Kasumi-1 (cell line): ENCODE measurements around the gene SMC3.

Experiments
- DNase-seq, 2 experiments: peaks; one replicate each; lab custom pipeline; 2025; lab: John Stamatoyannopoulos, UW

SMC3 gene

DNA sequence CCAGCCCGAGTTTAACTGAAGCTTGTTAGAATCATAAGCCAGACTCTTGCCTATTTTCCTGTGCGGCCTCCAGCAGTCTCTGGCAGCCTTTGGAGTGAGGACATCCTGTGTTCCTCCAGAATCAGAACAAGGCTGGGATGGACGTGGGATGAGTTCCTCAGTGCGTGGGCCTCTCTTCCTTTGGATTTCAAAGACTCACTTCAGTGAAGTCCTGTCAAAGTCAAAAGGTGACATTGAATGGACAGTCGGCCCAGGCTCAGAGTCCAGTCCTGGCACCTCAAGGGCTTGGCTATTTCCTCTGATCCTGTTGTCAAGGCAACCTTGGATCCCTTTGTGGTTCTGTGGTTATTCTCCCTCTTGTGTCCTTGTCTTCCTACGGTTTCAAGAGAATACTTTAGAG lies 21.4 kb upstream of the SMC3 start:
- no peak for DNase-seq

DNA sequence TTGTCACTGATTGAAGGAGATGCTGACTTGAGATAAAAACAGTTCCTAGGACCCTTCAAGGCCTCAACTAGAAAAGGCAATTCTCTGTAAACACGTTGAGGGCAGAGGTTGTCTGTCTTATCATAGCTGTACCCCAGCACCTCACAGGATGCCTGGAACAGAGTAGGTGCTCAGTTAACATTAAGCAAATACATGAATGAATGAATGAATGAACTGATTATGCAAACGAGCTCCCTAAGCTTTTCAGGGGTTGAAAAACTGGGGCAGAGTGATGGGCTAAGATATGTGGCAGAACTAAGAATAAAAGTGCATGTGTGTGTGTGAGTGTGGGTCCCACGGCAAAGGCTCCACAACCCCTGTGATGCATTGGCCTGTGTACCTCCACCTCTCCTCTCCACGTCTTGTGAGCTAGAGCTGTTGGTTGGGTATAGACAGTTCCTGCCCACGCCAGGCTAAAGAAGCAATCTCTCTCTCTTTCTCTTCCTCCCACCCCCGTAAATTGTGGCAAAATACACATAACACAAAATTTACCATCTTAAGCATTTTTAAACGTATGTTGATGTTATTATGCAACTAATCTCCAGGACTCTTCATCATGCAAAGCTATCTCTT lies 20.9 kb upstream of the SMC3 start:
- DNase-seq = no peak

DNA sequence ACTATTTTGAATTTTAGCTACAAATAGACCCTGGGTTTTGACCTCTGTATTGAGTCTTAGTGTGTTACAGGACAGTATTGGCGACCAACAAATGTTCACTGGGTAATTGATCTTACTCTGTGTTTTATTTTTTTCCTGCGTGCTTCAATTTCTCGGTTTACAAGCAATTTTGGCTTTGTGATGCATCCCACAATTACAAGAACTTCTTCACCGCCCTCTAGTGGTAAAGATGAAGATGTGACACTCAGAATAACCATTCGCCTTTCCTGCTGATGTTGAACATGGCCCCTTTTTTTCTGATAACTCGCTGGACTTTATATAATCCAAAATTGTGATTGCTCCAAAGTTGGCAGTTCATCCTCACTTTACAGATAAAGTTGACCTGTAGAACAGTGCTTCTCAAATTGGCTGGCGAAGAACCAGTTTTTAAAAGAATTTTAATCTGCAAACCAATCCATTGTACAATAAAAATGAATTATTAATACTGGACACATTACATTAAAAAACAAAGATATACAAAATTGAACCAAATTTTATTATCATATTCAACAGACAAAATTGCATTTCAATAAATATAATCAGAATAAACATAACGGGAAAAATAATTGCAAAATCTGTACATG lies 20.2 kb upstream of the SMC3 start:
- peak; percentile 89 for DNase-seq

DNA sequence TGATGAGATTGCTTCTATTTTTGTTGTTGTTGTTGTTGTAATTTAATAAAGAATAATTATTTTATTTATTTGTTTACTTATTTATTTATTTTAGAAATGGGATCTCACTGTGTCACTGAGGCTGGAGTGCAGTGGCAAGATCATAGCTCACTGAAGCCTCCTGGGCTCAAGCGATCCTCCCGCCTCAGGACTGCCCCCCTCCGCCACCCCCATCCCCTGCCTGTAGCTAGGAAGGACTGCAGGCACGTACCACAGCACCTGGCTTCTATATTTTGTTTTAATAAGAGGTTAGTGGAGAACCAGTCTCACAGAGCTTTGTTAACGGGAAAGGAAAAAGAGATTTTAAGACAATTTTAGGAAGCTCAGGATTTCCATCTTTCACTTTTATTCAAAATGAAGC lies 19.5 kb upstream of the SMC3 start:
- DNase-seq = no peak

DNA sequence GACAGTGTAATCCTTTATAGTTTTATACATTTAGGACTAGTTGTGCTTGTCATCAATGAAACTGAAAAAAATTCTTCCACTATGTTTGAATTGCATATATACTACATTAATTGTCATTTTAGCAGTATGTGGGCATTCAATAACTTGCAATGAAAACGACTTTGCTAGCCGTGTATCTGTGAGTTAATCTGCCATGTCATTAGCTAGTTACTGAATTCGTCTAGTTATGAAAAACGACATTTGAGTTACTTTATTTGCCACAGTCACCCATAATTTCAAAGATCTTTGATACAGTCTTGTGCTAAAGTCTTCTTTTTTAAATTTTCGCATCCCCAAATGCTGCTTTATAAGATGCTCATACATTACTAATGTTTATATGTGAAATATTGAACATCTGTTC lies 18.3 kb upstream of the SMC3 start:
- no peak for DNase-seq

DNA sequence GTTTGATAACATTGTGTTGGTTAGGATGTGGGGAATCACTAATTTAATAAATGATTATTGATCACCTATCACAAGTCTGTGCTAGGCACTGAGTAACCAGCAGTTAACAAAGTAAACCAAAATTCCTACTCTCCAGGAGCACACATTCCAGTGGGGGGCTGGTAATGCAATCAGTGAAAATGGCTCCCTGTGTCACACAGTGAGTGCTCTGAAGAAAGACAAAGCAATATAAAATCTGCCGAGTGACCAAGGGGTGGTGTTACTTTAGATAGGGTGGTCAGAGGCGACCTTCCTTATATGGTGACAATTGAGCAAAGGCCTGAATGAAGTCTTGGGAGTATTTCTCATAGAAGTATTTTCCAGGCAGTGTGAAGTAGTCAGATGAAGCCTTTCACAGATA lies 13.6 kb upstream of the SMC3 start:
- DNase-seq = no peak

DNA sequence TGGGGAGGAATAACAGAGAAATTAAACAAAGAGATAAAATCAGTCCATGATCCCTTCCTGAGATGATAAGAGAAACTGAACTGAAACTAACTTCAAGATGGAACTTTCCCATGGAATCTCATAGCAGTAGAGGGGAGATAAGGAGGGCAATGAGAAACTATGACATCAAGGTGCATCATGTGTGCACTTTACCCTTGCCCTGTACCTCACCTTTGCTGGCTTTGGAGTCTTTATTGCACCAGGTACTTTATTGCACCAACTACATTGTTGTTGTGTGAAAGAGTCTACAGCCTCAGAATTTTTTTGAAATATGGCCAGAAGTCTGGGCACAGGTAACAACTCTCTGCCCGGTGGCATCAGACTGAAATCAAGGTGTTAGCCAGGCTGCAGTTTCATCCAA lies 11.2 kb upstream of the SMC3 start:
- no peak for DNase-seq

DNA sequence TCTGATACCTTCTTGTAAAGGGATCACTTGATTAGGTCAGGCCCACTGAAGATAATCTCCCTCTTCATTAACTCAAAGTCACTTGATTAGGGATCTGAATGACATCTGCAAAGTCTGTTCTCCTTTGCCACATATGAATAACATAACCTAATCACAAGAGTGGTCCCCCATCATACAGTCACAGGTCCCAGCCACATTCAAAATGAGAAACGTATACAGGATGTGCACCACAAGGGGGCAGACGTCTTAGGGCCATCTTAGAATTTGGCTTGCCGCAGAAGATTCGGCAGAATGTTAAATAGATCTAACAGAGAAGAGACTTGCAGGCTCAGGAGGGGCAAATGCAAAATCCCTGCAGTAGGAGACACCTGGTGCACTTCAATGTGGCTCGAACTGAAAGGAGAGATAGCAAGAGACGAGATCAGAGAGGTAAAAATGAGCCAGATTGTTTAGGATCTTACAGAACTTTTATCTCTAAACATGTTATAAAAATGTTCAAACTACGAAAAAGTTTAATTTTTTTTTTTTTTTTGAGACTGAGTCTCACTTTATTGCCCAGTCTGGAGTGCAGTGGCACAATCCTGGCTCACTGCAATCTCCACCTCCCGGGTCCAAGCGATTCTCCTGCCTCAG lies 10.4 kb upstream of the SMC3 start:
- DNase-seq = peak; percentile 88 to 93

DNA sequence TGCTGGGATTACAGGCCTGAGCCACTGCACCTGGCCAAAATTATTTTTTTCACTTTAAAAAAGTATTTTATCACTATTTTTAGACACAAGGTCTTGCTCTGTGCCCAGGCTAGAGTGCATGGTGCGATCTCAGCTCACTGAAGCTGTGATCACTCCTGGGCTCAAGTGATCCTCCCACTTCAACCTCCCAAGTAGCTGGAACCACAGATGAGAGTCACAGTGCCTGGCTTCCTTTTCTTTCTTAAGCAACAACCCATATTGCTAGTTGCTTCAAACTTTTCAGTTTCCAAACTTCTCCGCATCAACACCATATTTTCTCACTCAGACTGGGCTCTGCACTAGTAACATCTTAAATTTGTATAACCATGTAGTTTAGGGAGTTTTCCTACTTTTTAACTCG lies 9.5 kb upstream of the SMC3 start:
- DNase-seq = peak; percentile 47 to 65

DNA sequence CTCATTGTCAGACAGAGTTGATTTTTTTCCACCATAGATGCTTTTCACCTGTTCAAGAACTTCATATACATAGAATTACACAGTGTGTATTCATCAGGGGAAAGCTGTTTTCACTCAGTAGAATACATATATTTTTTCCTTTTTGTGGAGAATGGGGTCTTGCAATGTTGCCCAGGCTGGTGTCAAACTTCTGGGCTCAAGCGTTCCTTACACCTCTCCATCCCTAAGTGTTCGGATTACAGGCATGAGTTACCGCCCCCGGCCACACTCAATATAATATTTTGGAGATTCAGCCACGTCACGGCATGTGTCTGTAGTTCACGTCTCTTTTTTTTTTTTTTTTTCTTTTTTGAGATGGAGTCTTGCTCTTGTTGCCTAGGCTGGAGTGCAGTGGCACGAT lies 7.5 kb upstream of the SMC3 start:
- DNase-seq = no peak

DNA sequence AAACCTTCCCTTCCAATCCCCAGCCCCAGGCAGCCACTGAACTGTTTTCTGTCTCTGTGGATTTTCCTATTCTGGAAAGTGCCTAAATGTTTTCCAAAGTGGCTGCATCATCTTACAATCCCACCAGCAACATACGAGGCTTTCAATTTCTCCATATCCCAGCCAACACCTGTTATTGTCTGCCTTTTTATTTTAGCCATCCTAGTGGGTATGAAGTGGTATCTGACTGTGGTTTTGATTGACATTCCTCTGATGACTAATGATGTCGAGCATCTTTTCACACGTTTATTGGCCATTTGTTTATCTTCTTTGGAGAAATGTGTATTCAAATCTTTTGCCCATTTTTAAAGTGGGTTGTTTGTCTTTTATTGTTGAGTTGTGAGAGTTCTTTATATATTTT lies 6.2 kb upstream of the SMC3 start:
- DNase-seq = no peak

DNA sequence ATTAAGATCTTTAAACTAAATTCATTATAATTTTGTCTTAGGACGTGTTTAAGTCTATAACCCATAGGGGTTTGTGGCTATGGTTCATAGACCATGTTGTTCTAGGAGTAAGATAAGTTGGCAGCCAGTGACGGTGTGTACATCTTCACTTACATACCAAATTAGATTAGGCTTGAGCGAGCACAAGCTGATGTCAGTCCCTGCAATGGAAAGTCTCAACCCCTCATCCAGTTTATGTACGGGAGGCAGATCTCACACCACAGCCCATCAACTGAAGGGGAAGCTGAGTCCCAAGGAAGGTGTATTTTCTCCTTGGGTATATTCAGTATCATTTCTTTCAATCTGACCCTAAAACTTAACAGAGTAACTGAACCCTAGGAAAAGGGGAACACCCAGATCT lies 5.1 kb upstream of the SMC3 start:
- DNase-seq = no peak

DNA sequence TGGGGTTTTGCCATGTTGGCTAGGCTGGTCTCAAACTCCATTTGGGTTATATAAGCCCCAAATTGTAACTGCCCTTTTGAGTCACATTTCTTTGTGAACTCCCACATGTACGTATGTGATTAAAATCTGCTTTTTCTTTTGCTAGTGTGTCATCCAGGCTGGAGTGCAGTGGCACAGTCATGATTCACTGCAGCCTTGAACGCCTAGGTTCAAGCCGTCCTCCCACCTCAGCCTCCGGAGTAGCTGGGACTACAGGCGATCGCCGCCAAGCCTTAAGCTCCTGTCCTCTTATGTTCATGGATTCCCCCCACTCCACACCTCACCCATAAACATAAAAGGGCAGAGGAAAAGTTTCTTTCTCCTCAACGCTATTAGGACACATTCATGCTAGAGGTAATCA lies 4.4 kb upstream of the SMC3 start:
- no peak for DNase-seq

DNA sequence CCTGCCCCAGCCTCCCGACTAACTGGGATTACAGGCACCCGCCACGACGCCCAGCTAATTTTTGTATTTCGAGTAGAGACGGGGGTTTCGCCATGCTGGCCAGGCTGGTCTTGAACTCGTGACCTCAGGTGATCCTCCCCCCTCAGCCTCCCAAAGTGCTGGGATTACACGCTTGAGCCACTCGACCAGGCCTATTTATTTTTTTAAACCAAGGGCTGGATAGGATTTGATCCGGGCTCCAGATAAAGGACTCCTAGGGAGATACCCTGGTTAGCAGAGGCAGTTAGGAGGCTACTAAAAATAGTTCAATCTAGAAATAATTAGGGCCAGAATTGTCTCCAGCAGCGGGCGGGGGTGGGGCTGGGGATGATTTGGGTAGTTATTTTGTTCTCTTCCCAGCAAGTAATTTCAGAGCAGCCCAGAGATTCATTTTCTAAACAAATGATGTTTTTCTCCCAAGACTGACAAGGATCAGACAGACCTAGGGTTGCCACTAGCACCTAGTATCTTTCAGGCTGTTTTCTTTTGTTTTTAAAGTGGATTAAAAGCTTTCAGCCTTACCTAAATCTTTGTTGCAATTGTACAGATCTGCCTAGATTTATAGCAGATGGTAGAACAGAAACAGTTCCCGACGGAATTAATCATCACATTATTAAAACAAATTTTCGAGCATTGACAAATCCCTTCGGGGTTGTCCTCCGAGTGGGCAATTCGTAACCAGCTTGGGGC lies 859 bp upstream of the SMC3 start:
- peak in 1 of 2 experiments; percentile 11 for DNase-seq

DNA sequence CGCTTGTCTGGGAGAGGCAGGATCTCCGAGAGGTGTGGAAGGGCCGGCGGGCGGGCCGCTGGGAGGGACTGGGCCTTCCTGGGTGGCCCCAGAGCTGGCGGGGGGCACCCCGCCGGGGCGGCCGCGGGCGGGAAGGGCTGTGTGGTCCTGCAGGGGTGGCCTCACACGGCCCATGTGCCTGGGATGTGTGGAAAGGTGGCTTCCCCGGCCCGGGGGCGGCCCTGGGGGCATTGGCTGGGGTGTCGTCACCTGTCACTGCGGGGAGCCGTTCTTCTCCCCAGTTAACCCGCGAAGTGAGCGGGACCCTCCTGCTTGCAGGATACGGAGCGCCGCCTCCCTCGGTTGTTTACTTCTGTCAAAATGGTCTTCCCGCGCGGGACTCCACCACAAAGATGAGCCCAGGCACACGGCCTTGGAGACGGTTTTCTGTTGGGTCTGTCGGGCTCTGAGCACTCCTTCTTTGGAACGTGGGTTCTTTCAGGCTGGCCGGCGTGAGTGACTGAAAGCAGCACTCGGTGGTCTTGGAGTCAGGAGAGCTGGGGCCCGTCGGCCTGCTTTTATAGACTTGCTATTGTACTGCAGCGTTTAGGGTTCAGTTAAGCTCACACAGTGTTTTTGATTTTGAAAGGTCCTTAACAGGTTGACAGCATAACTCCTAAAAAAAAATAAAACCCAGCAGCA lies 700 bp downstream of the SMC3 start:
- peak; percentile 62 to 63 for DNase-seq

DNA sequence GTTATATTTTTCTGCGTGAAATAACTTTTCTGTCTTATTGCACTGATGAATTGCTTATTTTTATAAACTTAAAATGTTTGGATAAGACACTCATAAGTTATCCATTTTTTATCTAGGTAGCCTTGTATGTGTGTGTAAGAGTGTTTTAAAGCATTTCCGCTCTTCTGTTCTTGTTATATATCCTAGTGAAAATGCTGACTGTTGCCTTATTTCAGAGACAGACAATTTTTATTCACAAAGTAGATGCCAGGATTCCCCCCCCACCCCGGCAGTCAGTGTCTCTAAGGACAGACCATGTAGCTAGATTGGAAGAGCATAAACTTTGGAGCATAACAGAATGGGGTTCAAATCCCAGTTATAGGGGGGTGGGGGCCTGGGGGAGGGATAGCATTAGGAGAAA lies 1.6 kb downstream of the SMC3 start:
- no peak for DNase-seq

DNA sequence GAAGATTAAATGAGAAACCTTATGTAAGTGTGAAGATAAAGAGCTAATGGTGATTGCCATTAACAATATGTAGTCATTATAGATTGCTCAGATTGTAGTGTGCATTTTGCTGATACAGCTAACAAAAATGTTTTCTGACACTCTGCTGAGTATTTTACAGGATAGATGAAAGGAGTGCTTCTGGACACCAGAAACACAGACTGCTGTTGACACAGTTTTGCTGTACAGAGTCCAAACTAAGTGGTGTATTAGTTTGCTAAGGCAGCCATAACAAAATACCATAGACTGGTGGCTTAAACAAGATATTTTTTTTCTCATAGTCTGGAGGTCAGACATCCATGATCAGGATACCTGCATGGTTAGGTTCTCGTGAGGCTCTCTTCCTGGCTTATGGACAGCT lies 2.2 kb downstream of the SMC3 start:
- no peak for DNase-seq

DNA sequence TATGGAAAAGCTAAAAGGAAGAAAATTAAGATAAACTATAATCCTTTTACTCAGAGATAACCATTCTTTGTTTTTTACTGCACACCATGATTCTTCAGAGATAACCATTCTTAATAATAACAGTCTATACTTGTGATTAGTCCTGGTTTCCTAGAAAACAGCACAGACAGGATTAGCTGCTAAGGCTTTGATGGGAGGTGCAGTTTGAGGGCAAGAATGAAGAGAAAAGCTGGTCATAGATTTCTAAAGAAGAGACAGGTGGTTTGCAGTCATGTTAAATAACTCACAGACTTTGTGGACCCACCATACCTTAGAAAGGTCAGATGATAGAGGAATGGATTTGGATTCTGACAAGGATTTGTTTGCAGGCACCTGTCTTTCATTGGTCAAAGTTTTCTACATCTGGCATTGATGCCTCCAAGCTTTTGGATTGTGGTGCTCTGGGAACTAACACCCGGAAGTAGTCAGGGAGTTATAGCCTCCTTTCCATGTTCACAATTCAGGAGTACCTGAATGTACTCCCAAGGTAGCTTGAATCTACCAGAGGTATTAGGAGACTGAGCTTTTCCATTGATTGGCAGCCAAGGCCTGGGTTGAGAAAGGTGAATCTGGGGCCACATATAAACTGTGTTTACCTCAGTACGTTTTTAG lies 3.7 kb downstream of the SMC3 start:
- DNase-seq = no peak

DNA sequence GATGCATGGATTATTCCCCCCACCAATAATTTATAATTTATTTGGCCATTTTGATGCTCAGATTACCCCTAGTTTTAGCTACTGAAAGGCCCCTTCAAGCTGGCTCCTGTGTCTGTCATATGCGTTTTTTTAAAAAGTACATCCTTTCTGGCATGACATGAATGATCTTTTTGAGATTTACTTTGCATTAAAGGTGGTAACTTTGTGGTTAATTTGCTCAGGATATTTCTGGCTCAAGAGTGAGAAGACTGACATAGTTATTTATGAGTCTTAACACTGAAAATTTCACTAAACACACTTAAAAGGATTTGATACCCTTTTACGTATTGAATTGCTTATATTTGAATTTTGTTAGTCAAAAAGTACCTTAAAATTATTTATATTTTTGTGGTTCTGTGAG lies 5.4 kb downstream of the SMC3 start:
- no peak for DNase-seq

DNA sequence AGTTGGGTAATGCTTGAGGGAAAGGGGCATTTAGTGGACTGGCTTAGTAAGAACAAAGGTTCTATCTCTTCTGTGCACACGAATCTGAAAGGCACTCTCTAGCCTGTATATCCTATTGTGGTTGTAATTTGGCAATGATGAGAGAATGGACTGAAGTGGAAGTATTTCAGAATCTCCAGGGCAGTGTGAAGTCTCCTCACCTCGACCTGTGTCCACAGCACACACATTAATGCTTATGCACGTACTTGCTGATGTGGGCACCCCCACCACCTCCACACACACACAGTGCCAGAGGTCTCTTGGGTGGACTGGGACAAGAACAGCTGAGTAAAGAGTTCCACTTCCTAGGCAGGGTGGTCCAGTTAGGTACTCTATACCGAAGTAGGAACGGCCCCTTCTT lies 6.9 kb downstream of the SMC3 start:
- no peak for DNase-seq

DNA sequence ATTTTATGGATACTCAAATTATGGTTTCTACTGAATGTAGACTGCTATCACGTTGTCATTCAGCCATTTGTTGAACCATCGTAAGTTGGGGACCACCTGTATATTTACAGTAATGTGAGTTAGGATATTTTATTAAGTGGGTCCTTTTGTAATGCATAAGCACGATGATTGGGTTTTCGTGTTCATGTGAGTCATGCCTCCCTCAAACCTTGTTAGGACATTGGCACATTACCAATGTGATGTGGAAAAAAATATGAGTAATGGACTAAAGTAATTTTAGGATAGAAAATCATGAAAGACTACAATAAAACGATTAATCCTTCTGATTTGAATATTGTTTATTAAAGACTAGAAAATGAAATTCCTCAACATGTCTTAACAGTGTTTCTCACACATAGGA lies 8.7 kb downstream of the SMC3 start:
- DNase-seq = no peak

DNA sequence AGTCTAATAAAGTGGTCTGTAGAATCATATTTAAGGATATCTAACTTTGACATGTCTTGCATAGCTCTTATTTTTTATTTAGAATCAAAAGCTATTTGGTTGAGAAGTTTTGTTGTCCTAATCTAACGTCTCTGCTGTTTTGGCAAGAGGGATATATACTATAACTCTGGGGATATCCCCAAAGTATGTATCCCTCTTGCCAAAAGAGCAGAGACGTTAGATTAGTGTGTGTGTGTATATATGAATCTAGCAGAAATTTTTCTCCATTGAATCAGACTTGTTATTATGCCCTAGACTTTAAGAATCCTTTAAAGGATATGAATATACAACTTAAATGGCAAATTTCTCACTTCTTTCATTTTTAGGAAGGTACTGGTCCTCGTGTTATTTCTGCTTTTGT lies 9.6 kb downstream of the SMC3 start:
- DNase-seq = no peak
